Loucy (cell line): ENCODE data around the gene ACTG1.

ENCODE experiments used
- H2AFZ ChIP-seq: fragments of 200-600 bp; sonication (generic); 2 replicates; pipeline ENCODE4 v1.6.0; 2016; ENCODE audit warnings: antibody characterized with exemption, mild to moderate bottlenecking, low read length, moderate library complexity
- H3F3A ChIP-seq: fragments of 200-600 bp; 2 replicates; pipeline ENCODE4 v1.6.0; 2016; ENCODE audit warnings: antibody characterized with exemption, low read depth, mild to moderate bottlenecking
- H3K27me3 ChIP-seq: fragments of 200-600 bp; sonication (generic); 2 replicates; pipeline ENCODE4 v1.6.1; 2014; ENCODE audit warnings: low read length, mild to moderate bottlenecking; ENCODE audit not compliant: insufficient read depth, poor library complexity, severe bottlenecking
- H3K36me3 ChIP-seq: fragments of 200-600 bp; sonication (generic); 2 replicates; pipeline ENCODE4 v1.6.1; 2016; ENCODE audit warnings: low read length; ENCODE audit not compliant: insufficient read depth
- H3K4me1 ChIP-seq: fragments of 200-600 bp; sonication (generic); 2 replicates; pipeline ENCODE4 v1.5.1; 2014; ENCODE audit warnings: low read length, mild to moderate bottlenecking; ENCODE audit not compliant: insufficient read depth, poor library complexity, severe bottlenecking
- H3K4me2 ChIP-seq: fragments of 200-600 bp; sonication (generic); 2 replicates; pipeline ENCODE4 v1.6.0; 2014; ENCODE audit warnings: antibody characterized with exemption, low read length, low read depth, mild to moderate bottlenecking; ENCODE audit not compliant: poor library complexity, severe bottlenecking
- H3K4me3 ChIP-seq: fragments of 200-600 bp; sonication (generic); 2 replicates; pipeline ENCODE4 v1.5.1; 2014; ENCODE audit warnings: low read length, mild to moderate bottlenecking, mixed read lengths; ENCODE audit not compliant: poor library complexity, severe bottlenecking
- H3K79me2 ChIP-seq: fragments of 200-600 bp; sonication (generic); 2 replicates; pipeline ENCODE4 v1.6.1; 2014; ENCODE audit warnings: low read length; ENCODE audit not compliant: insufficient read depth
- H3K9ac ChIP-seq: fragments of 200-600 bp; sonication (generic); 2 replicates; pipeline ENCODE4 v1.6.0; 2014; ENCODE audit warnings: mild to moderate bottlenecking, low read depth, low read length, moderate library complexity; ENCODE audit not compliant: poor library complexity, severe bottlenecking
- H3K9me2 ChIP-seq: fragments of 200-600 bp; sonication (generic); replicated peaks from 2 replicates; pipeline ENCODE4 v1.6.1; 2016; ENCODE audit warnings: low read depth, low read length, mixed read lengths
- H3K9me3 ChIP-seq: fragments of 200-600 bp; sonication (generic); 2 replicates; pipeline ENCODE4 v1.6.1; 2014; ENCODE audit warnings: mild to moderate bottlenecking, antibody characterized with exemption, low read length, low read depth; ENCODE audit not compliant: insufficient read depth
- H4K20me1 ChIP-seq: fragments of 200-600 bp; sonication (generic); 2 replicates; pipeline ENCODE4 v1.6.0; 2014; ENCODE audit warnings: antibody characterized with exemption, low read length, mild to moderate bottlenecking; ENCODE audit not compliant: insufficient read depth, poor library complexity, severe bottlenecking
- CTCF ChIP-seq: fragments of 200-600 bp; sonication (generic); conservative IDR thresholded peaks from 2 replicates; pipeline ENCODE4 v1.5.1; 2014; ENCODE audit warnings: mild to moderate bottlenecking, antibody characterized with exemption, low read length
- EZH2phosphoT487 ChIP-seq: fragments of 200-600 bp; IDR thresholded peaks from 2 replicates; pipeline ENCODE4 v1.6.1; 2018; ENCODE audit warnings: antibody characterized with exemption, mild to moderate bottlenecking, moderate library complexity, borderline replicate concordance

ACTG1 gene

GRCh38 chr17:81461607-81462500, 50.7 kb downstream of the ACTG1 start:
- TF ChIP-seq EZH2phosphoT487: no peak
- no peak for TF ChIP-seq CTCF
- H3K9ac ChIP-seq: no peak overlapping the region
- peaks cover 31% of the 10 kb centered on the region; the same call in 1 of the 2 replicates for H3K79me2 ChIP-seq
- H3K9me2 ChIP-seq: no peaks in the 10 kb centered on the region
- H3K9me3 ChIP-seq: no peaks in the 10 kb centered on the region
- no peaks in the 10 kb centered on the region for H3K27me3 ChIP-seq
- H3K4me3 ChIP-seq: no peak overlapping the region
- H3F3A ChIP-seq: no peaks in the 10 kb centered on the region
- peaks cover 35% of the 10 kb centered on the region; the same call in 1 of the 2 replicates for H3K36me3 ChIP-seq
- H2AFZ ChIP-seq: no peak overlapping the region
- peaks cover 20% of the 10 kb centered on the region for H4K20me1 ChIP-seq
- H3K4me2 ChIP-seq: no peak overlapping the region
- peaks cover 7% of the 10 kb centered on the region for H3K4me1 ChIP-seq

DNA sequence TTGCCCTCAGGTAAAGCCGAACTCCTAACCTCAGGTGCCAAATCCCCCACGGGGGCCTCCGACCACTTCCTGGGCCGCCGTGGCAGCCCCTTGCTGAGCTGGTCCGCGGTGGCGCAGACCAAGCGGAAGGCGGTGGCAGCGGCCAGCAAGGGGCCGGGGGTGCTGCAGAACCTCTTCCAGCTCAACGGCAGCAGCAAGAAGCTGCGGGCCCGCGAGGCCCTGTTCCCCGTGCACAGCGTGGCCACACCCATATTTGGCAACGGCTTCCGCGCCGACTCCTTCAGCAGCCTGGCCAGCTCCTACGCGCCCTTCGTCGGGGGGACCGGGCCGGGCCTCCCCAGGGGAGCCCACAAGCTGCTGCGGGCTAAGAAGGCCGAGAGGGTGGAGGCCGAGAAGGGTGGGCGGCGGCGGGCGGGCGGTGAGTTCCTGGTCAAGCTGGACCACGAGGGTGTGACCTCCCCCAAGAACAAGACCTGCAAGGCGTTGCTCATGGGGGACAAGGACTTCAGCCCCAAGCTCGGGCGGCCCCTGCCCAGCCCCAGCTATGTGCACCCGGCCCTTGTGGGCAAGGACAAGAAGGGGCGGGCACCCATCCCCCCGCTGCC, 51.6 kb downstream of the ACTG1 start:
- TF ChIP-seq EZH2phosphoT487 (no peak), CTCF (no peak)
- Histone ChIP-seq H3K36me3 (peaks cover 35% of the 10 kb centered on the region; the same call in 1 of the 2 replicates), H3K4me2 (no peak overlapping the region), H4K20me1 (peaks cover 20% of the 10 kb centered on the region), H3K9me2 (no peaks in the 10 kb centered on the region), H3K9ac (no peak overlapping the region), H3K79me2 (peaks cover 40% of the 10 kb centered on the region), H3K27me3 (no peaks in the 10 kb centered on the region), H3K4me3 (no peak overlapping the region), H3K4me1 (peaks cover 16% of the 10 kb centered on the region), H2AFZ (no peak overlapping the region), H3F3A (no peaks in the 10 kb centered on the region), H3K9me3 (no peaks in the 10 kb centered on the region)
